NCI-H1436 treated with DMSO at 0.1 percent for 48 hours (cell line): Measurements from ENCODE around the gene GLO1.
"Not testable (repeated sequence)": the region's sequence is repeated elsewhere in the genome, so short reads cannot be mapped to it uniquely, and the experiment has no call there.

Experiments
- DNase-seq: peaks from one replicate; lab custom pipeline; 2025; lab: John Stamatoyannopoulos, UW

GLO1 gene

GRCh38 chr6:38705924-38706323 lies 3.0 kb upstream of the GLO1 start:
- DNase-seq: no peak

- no peak for DNase-seq
These were observed 1.1 kb upstream of the GLO1 start for GRCh38 chr6:38703949-38704590.

- DNase-seq: no peak
These were observed 1.4 kb downstream of the GLO1 start for GRCh38 chr6:38701551-38701950.

GRCh38 chr6:38699702-38700101 lies 3.2 kb downstream of the GLO1 start:
- DNase-seq: not testable (repeated sequence)

- DNase-seq: no peak
These were observed 5.1 kb downstream of the GLO1 start for GRCh38 chr6:38697846-38698245.

- DNase-seq: no peak
These were observed 6.6 kb downstream of the GLO1 start for GRCh38 chr6:38696345-38696744.

- DNase-seq: no peak
These were observed 7.0 kb downstream of the GLO1 start for GRCh38 chr6:38695933-38696332.

GRCh38 chr6:38695227-38695900 lies 7.6 kb downstream of the GLO1 start:
- no peak for DNase-seq

- no peak for DNase-seq
These were observed 14.3 kb downstream of the GLO1 start for GRCh38 chr6:38688579-38689087.

- no peak for DNase-seq
These were observed 15.4 kb downstream of the GLO1 start for GRCh38 chr6:38687549-38687948.

GRCh38 chr6:38687043-38687353 lies 15.9 kb downstream of the GLO1 start:
- no peak for DNase-seq

GRCh38 chr6:38686270-38687042 lies 16.5 kb downstream of the GLO1 start:
- DNase-seq: no peak

GRCh38 chr6:38684904-38685303 lies 18.0 kb downstream of the GLO1 start:
- DNase-seq: no peak

- no peak for DNase-seq
These were observed 18.7 kb downstream of the GLO1 start for GRCh38 chr6:38684237-38684636.

GRCh38 chr6:38681850-38682249 lies 21.1 kb downstream of the GLO1 start:
- no peak for DNase-seq

- DNase-seq: no peak
These were observed 23.3 kb downstream of the GLO1 start for GRCh38 chr6:38679668-38680067.

GRCh38 chr6:38678178-38678760 lies 24.7 kb downstream of the GLO1 start:
- DNase-seq: no peak

- no peak for DNase-seq
These were observed 25.9 kb downstream of the GLO1 start for GRCh38 chr6:38676974-38677544.

GRCh38 chr6:38676236-38676973 lies 26.5 kb downstream of the GLO1 start:
- DNase-seq: no peak

- no peak for DNase-seq
These were observed 29.4 kb downstream of the GLO1 start for GRCh38 chr6:38673397-38674165.
